Ishikawa (cell line): ENCODE data around the gene NUMA1.

ENCODE experiments used
- EGR1 ChIP-seq: IDR thresholded peaks from 2 replicates; pipeline ENCODE4 v1.6.1; 2012
- EP300 ChIP-seq: IDR thresholded peaks from 2 replicates; pipeline ENCODE4 v1.6.1; 2012; ENCODE audit warnings: borderline replicate concordance
- FOXM1 ChIP-seq: IDR thresholded peaks from 2 replicates; pipeline ENCODE4 v1.6.1; 2012; ENCODE audit warnings: low read depth, borderline replicate concordance
- REST ChIP-seq: IDR thresholded peaks from 2 replicates; pipeline ENCODE4 v1.6.1; 2012; ENCODE audit warnings: low read depth, mild to moderate bottlenecking

DNA sequence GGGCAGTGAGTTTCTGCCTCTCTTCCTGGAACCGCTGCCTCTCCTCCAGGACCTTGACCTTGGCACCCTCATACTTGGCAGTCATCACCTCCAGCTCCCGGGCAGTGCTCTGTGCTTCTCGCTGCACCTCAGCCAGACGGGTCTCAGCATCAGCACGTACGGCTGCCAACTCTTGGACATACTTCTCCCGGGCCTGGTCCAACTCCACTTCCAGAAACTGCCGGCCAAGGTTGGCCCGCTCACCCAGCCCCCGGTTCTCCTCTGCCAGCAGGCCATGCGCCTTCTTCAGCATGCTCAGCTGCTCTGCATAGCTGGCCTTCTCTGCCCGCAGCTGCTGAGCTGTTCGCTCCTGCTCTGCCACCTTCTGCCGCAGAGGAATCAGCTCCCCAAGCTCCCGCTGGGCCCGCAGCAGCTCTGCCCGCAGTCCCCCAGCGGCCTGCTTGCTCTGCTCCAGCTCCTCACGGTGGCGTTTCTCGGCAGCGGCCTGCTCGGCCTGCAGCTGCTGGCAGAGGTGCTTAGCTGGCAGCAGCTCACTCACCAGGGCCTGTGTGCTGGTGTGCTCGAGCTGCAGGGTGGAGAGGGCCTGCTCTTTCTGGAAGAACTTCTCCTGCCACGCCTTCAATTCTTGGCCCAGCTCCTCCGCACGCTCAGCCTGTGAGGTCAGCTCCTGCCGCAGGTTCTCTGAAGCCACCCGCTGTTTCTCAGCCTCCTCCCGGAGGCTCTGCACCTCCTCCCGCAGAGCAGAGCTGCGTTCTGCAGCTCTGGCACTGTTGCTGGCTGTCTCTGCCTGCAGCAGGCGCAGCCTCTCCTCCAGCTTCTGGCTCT is 67.2 kb downstream of the NUMA1 start:
- peak; percentile 9; the same call in 1 of the 2 replicates for TF ChIP-seq REST
- no peak for TF ChIP-seq FOXM1
- no peak for TF ChIP-seq EGR1
- peak; percentile 88 for TF ChIP-seq EP300
